ENCODE results near the gene PPP2R5C. TPM values are rescaled to one million over a fixed set of nuclear protein-coding genes. Genes with fewer than 3 reads are reported as not detected.

Gene PPP2R5C
- total and polyA plus RNA-seq, 11 donors: 99.4 to 248 (median 204) TPM

DNA sequence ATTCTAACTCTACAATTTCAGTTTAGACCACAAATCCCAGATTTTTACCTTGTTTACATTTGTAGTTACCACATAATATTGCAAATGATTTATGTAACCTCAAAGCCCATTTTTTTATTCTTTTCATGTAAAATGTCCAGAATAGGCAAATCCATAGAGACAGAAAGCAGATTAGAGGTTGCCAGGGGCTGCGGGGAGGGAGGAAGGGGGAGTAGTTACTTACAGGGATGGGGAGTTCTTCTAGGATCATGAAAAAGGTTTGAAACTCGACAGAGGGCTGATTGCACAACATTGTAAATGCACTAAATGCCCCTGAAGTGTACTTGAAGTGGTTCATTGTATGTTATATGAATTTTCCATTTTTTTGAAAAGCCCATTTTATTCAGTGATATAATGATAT is 66.5 kb downstream of the PPP2R5C start:
- Histone ChIP-seq H3K27ac (peak overlapping the region in 2 of 12 donors; percentile 1 to 87), H3K36me3 (peaks cover 0 to 29% (median 0%) of the 10 kb centered on the region in 9 donors), H3K27me3 (no peaks in the 10 kb centered on the region), H3K9me3 (no peaks in the 10 kb centered on the region), H3K4me1 (peaks cover 0 to 93% (median 64%) of the 10 kb centered on the region in 12 donors), H3K4me3 (no peak overlapping the region)
- no peak for DNase-seq
- 48 to 65% (median 57%) methylated on average over 2 of the region's 2 CpGs for WGBS, 4 donors
- no peak for ATAC-seq
- intact Hi-C loops (cut with DNase I): loop anchor here in 2 of 10 donors (10.0 kb wide), 2 partner anchors 53 to 57 kb away; no protein-coding TSS in a partner anchor
- TF ChIP-seq POLR2A (IDR thresholded peaks at IDR 0.05): no peak
- TF ChIP-seq, protein P1, sequence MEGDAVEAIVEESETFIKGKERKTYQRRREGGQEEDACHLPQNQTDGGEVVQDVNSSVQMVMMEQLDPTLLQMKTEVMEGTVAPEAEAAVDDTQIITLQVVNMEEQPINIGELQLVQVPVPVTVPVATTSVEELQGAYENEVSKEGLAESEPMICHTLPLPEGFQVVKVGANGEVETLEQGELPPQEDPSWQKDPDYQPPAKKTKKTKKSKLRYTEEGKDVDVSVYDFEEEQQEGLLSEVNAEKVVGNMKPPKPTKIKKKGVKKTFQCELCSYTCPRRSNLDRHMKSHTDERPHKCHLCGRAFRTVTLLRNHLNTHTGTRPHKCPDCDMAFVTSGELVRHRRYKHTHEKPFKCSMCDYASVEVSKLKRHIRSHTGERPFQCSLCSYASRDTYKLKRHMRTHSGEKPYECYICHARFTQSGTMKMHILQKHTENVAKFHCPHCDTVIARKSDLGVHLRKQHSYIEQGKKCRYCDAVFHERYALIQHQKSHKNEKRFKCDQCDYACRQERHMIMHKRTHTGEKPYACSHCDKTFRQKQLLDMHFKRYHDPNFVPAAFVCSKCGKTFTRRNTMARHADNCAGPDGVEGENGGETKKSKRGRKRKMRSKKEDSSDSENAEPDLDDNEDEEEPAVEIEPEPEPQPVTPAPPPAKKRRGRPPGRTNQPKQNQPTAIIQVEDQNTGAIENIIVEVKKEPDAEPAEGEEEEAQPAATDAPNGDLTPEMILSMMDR (IDR thresholded peaks at IDR 0.05): no peak

DNA sequence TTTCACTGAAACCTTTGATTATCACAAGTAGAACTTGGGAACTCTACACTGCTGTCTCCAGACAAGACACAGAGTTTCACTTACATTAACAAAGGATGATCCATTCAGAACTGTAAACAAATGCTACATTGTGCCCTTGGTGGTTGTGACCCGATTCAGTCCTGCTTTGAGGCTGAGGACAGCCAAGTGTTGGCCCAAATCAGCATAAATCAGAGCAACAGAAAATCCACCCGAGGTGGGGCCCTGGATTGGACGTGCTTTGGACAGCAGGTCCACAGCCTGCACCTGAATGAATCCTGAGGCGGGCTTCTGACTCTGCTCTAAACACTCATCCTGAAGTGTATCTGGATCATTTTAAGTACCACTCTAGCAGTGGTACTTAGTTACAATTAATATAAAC is 68.8 kb downstream of the PPP2R5C start:
- Histone ChIP-seq H3K4me3 (no peak overlapping the region), H3K36me3 (peaks cover 0 to 34% (median 0%) of the 10 kb centered on the region in 9 donors), H3K27ac (peak overlapping the region in 4 of 12 donors; percentile 3 to 87 (median 12)), H3K4me1 (peaks cover 0 to 93% (median 63%) of the 10 kb centered on the region in 12 donors), H3K9me3 (no peaks in the 10 kb centered on the region), H3K27me3 (no peaks in the 10 kb centered on the region)
- WGBS, 4 donors: 53 to 66% (median 61%) methylated on average over 4 of the region's 4 CpGs
- DNase-seq (no peak), ATAC-seq (no peak)
- TF ChIP-seq, protein P1 (IDR thresholded peaks at IDR 0.05): no peak
- TF ChIP-seq POLR2A (IDR thresholded peaks at IDR 0.05): no peak
- intact Hi-C loops (cut with DNase I): no loop called here

DNA sequence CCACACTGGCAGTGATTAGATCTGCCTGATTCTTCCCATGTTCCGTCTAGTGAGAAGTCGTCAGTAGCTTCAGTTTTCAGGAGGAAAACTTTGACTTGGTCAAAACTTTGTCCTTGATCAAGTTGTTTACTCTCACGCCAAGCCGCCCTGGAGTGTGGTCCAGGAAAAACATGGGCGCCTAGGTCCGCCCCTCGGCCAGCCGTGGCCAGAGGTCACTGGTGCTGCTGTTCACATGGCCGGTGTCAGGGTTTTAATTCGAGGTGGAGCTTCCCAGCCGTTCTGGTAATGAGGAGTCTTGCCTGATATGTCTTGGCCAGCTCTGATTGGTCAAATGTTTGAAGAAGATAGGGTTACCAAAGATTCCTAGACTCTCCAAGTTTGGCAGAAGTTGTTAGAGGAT is 71.5 kb downstream of the PPP2R5C start:
- intact Hi-C loops (cut with DNase I): no loop called here
- 83 to 86% (median 84%) methylated on average over 11 of the region's 11 CpGs for WGBS, 4 donors
- H3K4me3 ChIP-seq: no peak overlapping the region
- no peak overlapping the region for H3K27ac ChIP-seq
- TF ChIP-seq POLR2A (IDR thresholded peaks at IDR 0.05): no peak
- TF ChIP-seq, protein P1 (IDR thresholded peaks at IDR 0.05): no peak
- H3K9me3 ChIP-seq: no peaks in the 10 kb centered on the region
- no peaks in the 10 kb centered on the region for H3K27me3 ChIP-seq
- H3K4me1 ChIP-seq: peaks cover 0 to 100% (median 76%) of the 10 kb centered on the region in 12 donors
- H3K36me3 ChIP-seq: peaks cover 0 to 34% (median 4%) of the 10 kb centered on the region in 9 donors
- ATAC-seq (no peak), DNase-seq (no peak)

DNA sequence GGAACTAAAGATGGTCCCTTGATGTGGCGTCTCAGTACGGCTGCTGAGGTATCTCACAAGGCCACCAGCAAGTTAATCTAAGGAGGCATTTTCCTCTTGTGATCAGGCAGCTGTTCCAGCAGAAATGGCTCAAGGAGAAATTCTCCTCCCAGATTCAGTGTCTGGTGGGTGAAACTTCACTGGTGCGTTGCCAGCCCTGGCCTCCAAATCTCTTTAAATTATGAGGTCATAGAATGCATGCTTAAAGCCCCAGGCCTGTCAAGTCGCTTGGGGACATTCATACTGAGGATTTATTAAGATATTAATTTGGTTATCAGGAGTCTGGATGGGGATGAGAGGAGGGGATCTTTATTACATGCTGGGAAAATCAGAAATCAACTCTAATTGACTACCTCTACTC is 72.9 kb downstream of the PPP2R5C start:
- H3K27me3 ChIP-seq: no peaks in the 10 kb centered on the region
- DNase-seq (no peak), ATAC-seq (no peak)
- WGBS, 4 donors: 59 to 79% (median 73%) methylated on average over 3 to 4 of the region's 4 CpGs
- peak overlapping the region in 10 of 12 donors; percentile 26 to 85 (median 72) for H3K27ac ChIP-seq
- TF ChIP-seq, protein P1 (IDR thresholded peaks at IDR 0.05): no peak
- TF ChIP-seq POLR2A (IDR thresholded peaks at IDR 0.05): no peak
- no peaks in the 10 kb centered on the region for H3K9me3 ChIP-seq
- peaks cover 0 to 36% (median 4%) of the 10 kb centered on the region in 9 donors for H3K36me3 ChIP-seq
- H3K4me1 ChIP-seq: peaks cover 0 to 93% (median 76%) of the 10 kb centered on the region in 12 donors
- intact Hi-C loops (cut with DNase I): no loop called here
- H3K4me3 ChIP-seq: no peak overlapping the region
